AG04449 (cell line): ENCODE data around the gene AFAP1.

Source experiments
- CTCF ChIA-PET: fragments of 350-600 bp; formaldehyde crosslinking; extraction: SDS; loops from one replicate; lab custom pipeline; 2021; ENCODE audit warnings: antibody characterized with exemption; lab: Yijun Ruan, JAX
- POLR2A ChIA-PET: fragments of 400-600, 350-600 bp; formaldehyde crosslinking; extraction: SDS; loops from one replicate; lab custom pipeline; 2020; ENCODE audit warnings: antibody characterized with exemption, inconsistent platforms; lab: Yijun Ruan, JAX
- DNase-seq: peaks from one replicate; pipeline ENCODE4 v3.0.0-alpha.2; 2010; ENCODE audit warnings: low read depth, low spot score
- H3K4me3 ChIP-seq: 2 replicates; pipeline ENCODE4 v1.5.1; 2011; ENCODE audit warnings: low read depth, mild to moderate bottlenecking, control low read depth, low read length
- CTCF ChIP-seq: IDR thresholded peaks from one replicate; pipeline ENCODE4 v1.5.1; 2011; ENCODE audit warnings: mild to moderate bottlenecking, moderate library complexity, low read length, control low read depth, inconsistent platforms; ENCODE audit not compliant: insufficient read depth; ENCODE audit errors: missing control alignments

AFAP1 gene

GRCh38 chr4:7826176-7826908 is 113.3 kb downstream of the AFAP1 start:
- DNase-seq: no peak
- no peak for TF ChIP-seq CTCF
- CTCF ChIA-PET: interaction anchor here (0.6 to 3.2 kb wide), 9 partner anchors 8 to 161 kb away, joined by 3 to 21 read pairs (median 3); no protein-coding TSS in a partner anchor
- H3K4me3 ChIP-seq: no peak overlapping the region
- POLR2A ChIA-PET: no interaction called here

- DNase-seq: no peak
- ChIA-PET POLR2A (interaction anchor here (1.5 kb wide), 1 partner anchor 12 kb away, joined by 5 read pairs; no protein-coding TSS in a partner anchor), CTCF (interaction anchor here (1.9 to 3.2 kb wide), 2 partner anchors 20 to 22 kb away, joined by 6 to 21 read pairs; no protein-coding TSS in a partner anchor)
- TF ChIP-seq CTCF: no peak
- no peak overlapping the region for H3K4me3 ChIP-seq
These were observed 115.4 kb downstream of the AFAP1 start for GRCh38 chr4:7824218-7824617.

DNA sequence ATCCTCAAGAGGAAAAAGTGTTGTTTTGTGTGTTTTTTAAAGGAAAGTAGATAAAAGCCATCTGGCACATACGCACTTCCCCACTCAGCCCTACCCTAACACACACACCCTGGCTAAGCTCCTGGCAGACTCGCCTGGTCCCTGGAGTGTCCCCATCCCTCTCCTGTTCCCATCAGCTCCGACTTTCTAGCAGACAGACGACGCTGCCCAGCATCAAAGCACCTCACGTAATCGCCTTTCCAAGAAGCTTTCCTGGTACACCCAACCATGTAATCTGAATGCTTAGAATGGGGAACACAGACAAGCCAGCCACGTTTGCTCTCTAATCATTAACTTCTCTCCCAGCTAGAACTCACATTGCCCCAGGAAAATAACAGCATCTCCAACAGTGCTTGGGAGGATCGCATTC is 116.2 kb downstream of the AFAP1 start:
- TF ChIP-seq CTCF: no peak
- POLR2A ChIA-PET: interaction anchor here (1.5 kb wide), 1 partner anchor 11 kb away, joined by 5 read pairs; no protein-coding TSS in a partner anchor
- CTCF ChIA-PET: interaction anchor here (0.6 to 1.3 kb wide), 4 partner anchors 19 to 165 kb away, joined by 3 to 4 read pairs (median 3); no protein-coding TSS in a partner anchor
- H3K4me3 ChIP-seq: no peak overlapping the region
- DNase-seq: no peak

DNA sequence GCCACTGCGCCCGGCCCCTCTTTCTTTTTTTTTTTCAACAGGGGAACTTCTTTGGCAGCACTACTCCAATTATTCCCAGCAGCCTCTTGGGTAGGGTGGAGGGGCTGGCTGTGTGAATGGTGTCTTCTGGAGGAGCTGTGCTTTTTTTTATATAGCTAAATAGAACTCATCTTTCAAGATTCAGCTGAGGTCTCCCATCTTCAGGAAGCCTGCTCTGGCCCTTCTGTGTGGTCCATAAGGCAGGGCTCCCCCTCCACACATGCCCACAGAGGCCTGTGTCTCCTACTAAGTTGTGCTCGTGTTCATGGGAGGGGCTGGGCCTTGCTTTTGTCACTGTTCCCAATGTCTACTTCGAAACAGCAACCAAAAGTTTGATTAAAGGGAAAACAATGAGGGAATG is 116.8 kb downstream of the AFAP1 start:
- no peak overlapping the region for H3K4me3 ChIP-seq
- ChIA-PET POLR2A (interaction anchor here (1.5 kb wide), 1 partner anchor 11 kb away, joined by 5 read pairs; no protein-coding TSS in a partner anchor), CTCF (interaction anchor here (0.6 to 1.5 kb wide), 5 partner anchors 18 to 165 kb away, joined by 3 to 4 read pairs (median 3); no protein-coding TSS in a partner anchor)
- TF ChIP-seq CTCF: no peak
- DNase-seq: no peak

DNA sequence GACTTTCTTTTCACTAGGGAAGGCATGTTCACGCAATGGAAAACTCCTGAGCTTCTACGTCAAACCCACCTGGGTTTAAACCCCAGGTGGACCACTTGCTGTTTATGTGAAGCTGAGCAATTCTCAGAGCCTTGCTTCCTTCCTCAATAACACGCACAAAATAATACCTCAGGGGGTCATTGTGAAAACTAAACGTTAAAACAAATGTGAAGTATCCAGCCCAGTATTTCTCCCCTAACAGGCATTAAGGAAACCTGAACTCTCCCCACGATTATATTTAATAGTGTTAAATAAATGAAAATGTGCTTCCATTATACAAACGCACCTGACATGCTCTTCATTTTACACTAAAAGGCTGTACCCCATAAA is 117.5 kb downstream of the AFAP1 start:
- DNase-seq: no peak
- POLR2A ChIA-PET: no interaction called here
- H3K4me3 ChIP-seq: no peak overlapping the region
- CTCF ChIA-PET: interaction anchor here (1.1 to 11.0 kb wide), 3 partner anchors 9 to 22 kb away, joined by 3 to 136 read pairs (median 4); no protein-coding TSS in a partner anchor
- TF ChIP-seq CTCF: no peak

- ChIA-PET CTCF (interaction anchor here (1.1 to 11.0 kb wide), 5 partner anchors 9 to 87 kb away, joined by 3 to 136 read pairs (median 3); no protein-coding TSS in a partner anchor), POLR2A (interaction anchor here (0.9 kb wide), 1 partner anchor 118 kb away, joined by 3 read pairs; the partner anchor contains the start of gene AFAP1)
- H3K4me3 ChIP-seq: no peak overlapping the region
- no peak for DNase-seq
- no peak for TF ChIP-seq CTCF
These were observed 118.2 kb downstream of the AFAP1 start for GRCh38 chr4:7821245-7822136.
